ENCODE results near the gene CGRRF1.
A peak's percentile ranks its signal among the peaks of the same experiment; 100 is the strongest.

Gene CGRRF1

DNA sequence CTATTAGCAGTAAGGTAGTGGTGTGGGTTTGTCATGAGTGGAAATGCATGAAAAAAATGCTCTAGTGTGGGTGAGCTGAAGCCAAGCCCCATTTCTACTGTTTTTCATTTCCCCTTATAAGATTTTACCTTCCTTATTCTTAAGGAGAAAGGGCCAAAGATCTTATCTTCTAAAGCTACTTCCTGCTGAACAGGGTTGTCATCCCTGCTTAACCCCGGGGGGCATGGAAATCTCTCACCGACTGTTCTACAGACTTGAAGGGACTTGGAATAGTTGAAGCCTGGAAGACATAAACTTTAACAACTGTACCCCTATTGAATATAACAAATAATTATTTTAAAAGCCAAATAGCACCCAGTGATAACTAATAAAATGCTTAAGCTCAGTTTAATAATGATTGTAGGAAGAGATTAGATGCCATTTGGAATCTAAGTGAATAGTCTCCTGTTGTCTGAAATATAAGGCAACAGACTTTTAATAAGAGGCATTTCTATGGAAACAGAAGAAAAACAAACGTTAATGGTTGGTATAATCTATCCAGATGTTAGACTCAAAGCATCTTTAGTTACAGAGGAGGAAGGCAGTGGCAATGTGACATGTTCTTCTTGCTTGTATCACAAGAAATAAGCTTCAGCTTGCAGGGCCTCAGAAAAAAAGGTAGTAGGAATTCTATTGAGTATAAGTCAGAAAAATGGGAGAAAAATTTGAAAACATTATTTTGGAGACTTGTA is 19.1 kb upstream of the CGRRF1 start:
- no peak for DNase-seq

DNA sequence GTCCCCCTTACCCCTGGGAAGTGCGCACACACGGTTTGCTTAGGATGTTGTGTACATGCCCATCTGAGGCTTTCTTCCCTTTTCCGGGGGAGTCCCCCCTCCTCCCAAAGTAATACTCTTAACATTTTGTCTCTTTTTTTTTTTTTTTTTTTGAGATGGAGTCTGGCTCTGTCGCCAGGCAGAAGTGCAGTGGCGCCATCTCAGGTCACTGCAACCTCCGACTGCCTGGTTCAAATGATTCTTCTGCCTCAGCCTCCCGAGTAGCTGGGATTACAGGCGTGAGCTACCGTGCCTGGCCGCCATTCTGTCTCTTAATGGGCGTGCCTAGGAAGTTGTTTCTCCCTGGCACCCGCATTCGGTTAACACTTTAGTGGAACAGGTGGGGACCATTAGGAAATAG is 16.4 kb upstream of the CGRRF1 start:
- DNase-seq, result no peak

DNA sequence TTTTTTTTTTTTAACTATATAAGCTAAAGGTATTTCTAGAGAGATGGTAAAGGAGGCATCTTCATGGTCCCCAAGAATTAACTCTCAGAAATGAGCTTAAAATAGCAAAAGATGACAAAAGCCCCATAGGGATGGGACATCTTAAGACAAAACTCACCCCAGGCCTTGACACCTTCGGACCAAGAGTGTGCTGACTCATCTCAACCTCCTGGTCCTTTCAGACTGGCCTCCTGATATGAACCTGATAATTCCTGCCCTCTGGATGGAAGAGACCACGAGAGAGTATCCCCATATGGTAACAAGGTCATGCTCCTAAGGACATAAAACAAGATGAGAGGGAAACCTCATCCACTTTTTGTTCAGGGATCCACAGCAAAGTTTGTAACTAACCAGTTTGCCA is 12.5 kb upstream of the CGRRF1 start:
- no peak for DNase-seq

DNA sequence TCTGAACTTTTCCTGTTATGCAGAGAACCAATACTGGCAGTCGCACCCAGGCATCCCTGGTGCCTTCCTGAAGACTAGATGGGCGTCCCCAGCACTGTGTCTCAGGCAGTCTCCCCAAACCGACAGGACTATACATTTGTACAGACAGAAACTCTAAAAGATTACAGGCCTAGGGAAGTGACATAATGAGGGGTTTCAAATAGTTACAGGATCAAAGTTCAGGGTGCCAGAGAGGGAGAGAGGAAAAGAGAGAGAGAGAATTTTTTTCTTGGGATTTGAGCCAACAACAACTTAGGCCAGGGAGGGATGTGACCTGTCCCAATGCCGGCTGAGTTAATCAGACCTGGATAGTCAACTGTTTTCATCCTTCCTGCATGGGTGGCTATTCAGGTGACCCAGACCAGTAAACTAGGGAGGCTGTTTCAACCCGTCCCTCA is 11.6 kb upstream of the CGRRF1 start:
- no peak for DNase-seq

DNA sequence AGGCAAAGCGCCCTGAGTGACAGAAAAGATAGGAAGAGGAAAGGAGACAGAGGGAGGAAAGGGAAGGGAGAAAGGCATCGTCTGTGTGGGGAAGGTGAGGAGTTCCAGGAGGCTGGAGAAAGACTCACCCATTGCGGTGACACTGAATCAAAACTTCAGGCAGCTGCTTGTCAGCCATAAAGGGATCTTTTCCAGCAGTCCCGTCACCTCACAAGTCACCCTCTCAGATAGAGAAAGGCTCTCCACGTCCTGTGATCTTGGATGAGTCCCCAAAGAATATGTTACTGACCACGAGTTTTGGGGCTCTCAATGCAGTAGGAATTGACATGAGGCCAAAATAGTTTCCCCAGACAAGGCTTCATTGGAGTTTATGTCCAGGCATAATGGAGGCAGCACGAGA is 11.1 kb upstream of the CGRRF1 start:
- no peak for DNase-seq

DNA sequence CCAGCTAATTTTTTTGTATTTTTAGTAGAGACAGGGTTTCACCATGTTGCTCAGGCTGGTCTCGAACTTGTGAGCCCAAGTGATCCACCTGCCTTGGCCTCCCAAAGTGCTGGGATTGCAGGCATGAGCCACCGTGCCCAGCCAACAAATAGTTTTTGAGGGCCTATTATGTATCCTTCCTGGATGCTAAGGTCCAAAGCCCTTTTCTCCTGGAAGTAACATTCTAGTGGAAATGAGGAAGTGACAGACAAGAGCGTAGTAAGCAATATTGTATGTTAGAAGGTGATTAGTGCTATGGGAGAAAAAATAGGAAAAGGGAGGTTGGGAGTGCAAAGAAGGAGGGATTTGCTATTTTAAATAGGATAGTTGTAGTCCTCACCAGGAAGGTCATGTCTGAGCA is 9.0 kb upstream of the CGRRF1 start:
- DNase-seq, result no peak

DNA sequence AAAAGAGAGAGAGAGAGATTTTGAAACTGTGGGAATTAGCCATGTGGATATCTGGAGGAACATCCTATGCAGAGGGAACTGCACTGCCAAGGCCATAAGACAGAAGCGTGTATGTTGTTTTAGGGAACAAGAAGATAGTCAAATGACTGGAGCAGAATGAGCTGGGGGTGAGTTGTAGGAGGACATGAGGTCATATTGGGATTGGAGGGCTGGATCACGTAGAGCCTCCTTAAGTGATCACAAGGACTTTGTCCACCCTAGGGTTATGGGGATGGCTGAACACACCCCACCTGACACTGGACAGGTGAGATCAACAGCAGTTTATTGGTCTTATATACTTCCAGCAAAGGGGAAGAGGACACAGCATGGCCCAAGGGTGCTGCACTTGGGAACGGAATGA is 8.2 kb upstream of the CGRRF1 start:
- DNase-seq, result no peak

DNA sequence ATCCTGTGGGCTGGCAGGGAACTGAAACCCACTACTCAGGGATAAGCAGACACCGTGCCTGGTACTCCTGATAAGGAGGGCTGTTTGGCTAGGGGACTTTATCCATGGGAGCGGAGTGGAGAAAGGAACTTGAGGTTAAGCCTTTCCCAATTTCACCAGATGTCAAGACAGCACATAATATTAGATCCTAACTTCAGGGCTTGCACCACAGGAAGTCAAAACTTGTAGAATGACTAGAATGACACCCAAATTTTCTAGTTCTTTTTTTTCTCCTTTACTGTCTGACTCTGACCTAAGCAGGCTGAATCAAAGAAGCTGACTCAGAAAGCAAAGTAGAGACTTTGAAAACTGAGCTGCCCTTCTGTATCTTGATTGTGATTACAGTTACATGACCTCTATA is 7.1 kb upstream of the CGRRF1 start:
- no peak for DNase-seq

DNA sequence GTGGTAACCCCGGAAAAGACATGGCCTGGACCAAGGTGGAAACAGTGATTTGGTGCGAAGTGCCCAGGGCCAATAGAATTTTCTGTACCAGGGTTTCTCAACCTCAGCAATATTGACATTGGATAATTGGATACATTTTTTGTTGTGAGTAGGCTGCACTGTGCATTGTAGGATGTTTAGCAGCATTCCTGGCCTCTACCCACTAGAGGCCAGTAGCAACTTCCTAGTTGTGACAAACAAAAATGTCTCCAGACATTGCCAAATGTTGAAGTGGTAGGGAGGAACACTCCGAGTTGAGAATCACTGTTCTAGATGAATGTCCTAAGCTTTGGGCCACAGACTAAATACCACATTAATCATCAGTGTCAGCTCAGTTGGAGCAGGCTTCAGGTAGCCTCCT is 6.2 kb upstream of the CGRRF1 start:
- DNase-seq, result no peak

DNA sequence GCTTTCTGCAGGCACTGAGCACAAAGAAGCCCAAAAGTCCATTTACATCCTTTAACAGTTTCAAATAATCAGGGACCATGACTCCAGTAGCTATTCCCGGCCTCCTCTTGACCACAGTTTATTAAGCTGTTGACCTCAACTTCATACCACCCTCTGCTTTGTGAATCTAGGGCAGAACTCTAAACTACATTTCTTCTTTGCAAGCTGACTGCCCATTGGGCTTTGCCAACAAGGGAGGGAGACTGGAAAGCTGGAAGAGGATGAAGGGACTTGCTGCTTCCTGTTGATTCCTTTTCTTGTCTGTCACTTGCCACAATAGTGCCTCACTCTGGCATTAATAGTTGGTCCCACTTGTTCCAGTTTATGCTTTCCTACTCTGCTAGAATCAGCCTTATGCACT is 2.7 kb downstream of the CGRRF1 start:
- no peak for DNase-seq

DNA sequence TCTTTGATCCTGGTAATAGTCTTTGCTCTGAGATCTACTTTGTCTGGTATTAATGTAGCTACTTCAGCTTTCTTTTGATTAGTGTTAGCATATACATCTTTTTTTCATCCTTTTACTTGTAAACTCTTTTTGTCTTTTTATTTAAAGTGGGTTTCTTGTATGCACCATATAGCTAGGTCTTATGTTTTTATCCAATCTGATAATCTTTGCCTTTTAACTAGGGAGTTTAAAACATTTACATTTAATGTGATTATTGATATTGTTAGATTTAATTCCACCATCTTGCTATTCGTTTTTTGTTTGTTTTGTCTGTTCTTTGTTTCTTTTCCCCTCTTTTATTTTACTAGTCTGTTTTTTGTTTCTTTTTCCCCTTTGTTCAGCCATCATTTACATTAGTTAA is 6.0 kb downstream of the CGRRF1 start:
- DNase-seq, result no peak

DNA sequence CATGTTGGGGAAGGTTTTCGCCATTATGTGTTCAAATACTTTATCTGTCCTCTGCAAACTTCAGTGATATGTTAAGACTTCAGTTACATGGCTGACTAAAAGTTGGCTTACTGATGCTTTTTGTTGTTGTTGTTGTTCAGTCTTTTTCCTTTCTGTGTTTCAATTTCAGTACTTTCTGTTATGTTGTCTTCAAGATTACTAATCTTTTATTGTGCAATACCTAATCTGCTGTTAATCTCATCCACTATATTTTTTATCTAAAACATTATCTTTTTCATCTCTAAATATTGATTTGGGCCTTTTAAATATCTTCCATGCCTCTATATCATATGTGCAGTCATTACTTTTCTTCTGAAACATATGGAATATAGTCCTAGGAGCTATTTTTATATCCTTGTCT is 7.0 kb downstream of the CGRRF1 start:
- DNase-seq, result no peak

DNA sequence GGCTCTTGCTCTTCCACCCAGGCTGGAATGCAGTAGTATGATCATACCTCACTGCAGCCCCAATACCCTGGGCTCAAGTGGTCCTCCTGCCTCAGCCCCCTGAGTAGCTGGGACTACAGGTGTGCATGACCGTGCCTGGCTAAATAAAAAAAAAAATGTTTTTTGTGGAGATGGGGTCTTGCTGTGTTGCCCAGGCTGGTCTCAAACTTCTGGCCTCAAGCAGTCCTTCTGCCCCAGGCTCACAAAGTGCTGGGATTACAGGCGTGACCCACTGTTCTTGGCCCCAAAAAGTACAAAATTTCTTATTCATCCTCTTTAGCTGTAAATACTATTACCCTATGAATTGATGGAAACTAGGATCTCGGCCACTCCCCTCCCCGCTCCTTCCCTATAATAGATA is 14.7 kb downstream of the CGRRF1 start:
- DNase-seq, result no peak

DNA sequence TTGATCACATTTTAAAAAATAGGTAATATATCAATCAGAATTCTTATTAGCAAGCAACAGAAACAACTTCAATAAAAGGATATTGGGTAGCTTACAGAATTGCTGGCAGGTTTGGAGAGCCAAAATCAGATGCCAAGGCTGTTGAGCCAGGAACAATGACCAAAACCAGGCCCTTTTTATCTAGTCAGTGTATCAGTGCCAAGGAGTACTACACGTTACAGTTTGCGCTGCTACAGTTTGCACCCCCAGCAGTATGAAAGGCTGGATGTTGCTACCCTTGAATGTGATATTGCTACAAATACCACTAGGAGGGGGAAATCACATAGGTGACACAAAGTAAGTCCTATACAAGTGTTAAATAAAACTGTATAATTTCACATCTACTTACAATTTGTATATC is 19.3 kb downstream of the CGRRF1 start:
- no peak for DNase-seq

DNA sequence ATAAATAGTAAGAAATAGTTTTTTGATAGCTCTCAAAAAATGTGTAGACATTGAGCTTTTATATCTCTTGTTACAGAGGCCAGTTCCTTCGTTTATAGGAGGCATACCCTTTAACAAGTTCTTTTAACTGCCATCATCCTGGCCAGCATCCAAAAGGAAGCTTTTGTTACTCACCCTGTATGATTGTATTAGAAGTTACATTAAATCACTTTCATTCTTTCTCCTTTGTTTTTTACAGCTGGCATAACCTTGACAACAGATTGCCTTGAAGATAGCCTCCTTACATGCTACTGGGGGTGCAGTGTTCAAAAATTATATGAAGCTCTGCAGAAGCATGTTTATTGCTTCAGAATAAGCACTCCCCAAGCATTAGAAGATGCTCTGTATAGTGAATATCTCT is 20.1 kb downstream of the CGRRF1 start:
- DNase-seq, result no peak

DNA sequence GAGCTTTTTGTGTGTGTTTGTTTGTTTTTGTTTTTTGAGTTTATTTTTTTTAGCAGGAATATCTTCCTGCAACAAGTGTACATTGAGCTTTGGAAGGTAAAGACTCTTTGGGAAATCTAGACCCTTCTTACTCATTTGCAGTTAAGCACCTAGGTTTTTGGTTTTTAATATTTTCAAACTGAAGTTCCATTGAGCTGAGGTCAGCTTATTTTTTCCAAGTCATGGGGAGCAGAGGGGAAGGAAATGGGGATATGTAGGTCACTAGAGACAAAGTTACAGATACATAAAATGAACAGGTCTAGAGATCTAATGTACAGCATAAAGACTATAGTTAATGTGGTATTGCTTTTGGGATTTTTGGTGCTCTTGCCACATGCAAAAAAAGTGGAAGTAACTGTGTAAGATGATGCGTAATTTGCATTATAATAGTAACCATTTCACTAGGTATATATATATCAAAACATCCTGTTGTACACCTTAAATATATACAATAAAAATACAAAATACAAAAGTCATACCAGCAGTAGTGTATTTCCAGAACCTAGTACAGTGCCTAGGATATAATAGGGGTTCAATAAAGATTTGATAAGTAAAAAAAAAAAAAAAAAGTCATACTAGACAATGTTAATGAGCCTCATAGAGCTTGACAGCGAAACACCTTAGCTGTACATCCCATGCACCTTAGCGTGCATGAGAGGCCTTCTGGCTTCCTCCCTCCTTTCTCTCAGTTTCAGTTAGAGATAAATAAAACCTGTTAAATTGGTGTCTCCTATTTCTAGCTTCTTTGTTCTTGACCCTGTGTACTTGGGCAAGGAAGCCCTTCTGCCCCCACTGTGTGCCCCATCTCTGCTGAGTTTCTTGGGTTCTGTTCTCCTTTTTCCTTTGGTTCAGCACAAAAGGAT is 22.7 kb downstream of the CGRRF1 start:
- no peak for DNase-seq

DNA sequence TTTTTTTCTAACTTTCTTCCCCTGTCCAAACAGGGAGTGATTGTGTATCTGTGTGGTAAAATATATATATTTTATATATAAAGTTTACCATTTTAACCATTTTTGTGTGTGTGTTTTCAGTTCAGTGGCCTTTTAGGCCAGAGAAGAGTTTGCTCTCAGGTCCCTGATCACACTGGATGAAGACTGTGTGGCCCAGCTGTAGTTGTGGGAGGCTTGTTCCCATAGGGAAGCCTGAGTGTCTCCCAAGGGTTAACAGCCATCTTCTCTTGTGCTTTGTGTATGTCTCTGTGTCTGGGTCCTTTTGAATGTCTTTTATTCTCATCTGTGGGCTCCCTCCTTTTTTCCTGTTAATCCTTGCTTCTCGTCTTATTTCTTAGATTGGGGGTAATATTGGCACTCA is 23.4 kb downstream of the CGRRF1 start:
- no peak for DNase-seq

DNA sequence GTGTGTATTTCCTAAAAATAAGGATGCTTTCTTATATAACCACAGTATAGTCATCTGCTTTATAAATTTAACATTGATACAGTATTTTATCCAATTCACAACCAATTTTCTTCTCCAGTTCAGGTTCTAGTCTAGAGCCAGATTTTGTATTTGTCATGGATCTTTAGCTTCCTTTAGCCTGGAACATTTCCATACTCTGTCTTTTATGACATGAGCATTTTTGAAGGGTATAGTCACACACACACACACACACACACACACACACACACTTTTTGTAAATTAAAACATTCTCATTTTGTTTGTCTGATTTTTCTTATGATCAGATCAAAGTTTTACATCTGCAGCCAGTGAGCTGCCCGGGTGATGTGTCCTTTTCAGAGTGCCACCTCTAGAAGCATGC is 25.4 kb downstream of the CGRRF1 start:
- no peak for DNase-seq

DNA sequence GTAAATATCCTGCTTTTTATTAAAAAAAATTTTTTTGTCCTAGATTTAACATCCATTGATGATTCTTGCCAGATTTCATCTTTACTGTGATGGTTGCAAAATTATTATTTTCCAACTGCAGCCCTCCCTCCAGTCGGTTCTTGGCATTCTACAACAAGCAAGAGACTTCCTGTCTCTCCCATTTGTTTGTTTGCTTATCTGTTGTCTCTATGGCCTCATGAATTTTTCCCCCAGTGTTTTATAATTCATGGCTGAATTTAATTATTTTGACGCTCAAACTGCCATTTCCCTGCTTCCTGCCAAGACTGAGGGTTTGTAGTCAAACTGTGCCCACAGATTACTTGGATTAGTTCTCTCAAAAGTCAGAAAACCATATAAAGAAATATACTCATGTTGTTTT is 25.9 kb downstream of the CGRRF1 start:
- DNase-seq, result no peak

DNA sequence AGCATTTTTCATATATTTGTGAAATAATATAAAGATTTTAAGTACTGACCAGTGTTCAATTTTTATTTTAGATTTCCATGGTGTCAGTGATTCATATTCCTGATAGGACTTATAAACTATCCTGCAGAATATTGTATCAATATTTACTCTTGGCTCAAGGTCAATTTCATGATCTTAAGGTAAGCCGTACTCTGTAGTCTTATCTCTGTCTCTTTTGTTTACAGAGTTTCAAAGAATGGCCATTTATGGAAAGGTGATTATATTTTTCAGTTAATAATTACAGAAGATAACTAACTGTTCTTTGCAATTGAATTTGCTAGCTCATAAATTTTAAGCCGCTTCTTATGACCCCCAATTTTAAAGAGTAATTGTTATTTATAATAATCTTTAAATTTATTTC is 27.9 kb downstream of the CGRRF1 start:
- DNase-seq, result no peak

DNA sequence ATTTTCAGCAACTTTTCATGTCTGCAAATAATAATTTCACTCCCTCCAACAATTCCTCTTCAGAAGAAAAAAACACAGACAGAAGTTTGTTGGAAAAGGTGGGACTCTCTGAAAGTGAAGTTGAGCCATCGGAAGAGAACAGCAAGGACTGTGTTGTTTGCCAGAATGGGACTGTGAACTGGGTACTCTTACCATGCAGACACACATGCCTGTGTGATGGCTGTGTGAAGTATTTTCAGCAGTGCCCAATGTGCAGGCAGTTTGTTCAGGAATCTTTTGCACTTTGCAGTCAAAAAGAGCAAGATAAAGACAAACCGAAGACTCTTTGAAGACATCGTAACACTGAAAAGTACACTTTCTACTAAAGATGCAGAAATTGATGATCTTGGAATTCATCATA is 28.3 kb downstream of the CGRRF1 start:
- no peak for DNase-seq

DNA sequence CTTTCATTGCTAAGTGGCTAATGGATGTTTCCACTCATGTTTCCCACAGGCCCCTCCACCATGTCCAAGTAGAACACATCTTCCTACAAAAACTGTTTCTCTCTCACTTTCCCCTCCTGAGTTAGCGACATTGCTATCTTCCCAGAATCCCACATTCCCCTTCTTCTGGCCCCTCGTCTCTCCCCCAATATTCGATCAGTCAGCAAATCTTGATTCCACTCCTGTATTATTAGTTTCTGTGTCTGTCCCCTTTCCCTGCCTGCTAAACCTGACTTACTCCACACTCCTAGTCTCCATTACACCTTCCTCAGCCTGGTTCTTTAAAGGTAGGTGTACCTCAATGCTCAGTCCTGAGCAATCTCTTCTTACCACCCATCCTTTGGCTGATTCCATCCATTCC is 37.9 kb downstream of the CGRRF1 start:
- DNase-seq, result no peak

DNA sequence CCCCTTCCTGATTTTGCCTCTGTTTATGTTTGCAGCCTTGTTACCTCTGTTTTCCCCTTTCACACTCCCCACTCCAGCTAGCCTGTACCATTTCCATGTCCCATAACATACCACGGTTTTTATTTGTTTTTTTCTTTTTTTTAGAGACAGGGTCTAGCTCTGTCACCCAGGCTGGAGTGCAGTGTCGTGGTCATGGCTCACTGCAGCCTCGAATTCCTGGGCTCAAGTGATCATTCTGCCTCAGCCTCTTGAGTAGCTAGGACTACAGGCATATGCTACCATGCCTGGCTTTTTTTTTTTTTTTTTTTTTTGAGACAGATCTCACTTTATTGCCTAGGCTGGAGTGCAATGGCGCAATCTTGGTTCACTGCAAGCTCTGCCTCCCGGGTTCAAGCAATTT is 38.8 kb downstream of the CGRRF1 start:
- DNase-seq, result peak; percentile 47

DNA sequence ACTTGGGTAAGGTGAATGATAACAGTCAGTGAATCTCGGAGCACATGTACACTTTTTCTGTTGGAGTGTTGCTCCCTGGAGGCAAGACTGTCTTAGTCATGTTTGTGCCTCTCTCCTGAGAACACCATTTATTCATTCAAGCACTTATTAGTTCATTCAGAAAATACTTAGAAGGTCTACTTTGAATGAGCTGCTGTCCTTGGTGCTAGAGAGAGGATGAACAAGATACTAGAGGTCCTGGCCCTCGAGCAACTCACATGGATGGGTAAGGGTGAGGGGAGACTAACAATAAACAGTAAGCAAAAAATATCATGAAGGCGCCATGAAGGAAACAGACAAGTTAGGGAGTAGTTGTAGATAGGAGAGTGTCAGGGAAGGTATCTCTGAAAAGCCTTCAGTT is 40.2 kb downstream of the CGRRF1 start:
- no peak for DNase-seq

DNA sequence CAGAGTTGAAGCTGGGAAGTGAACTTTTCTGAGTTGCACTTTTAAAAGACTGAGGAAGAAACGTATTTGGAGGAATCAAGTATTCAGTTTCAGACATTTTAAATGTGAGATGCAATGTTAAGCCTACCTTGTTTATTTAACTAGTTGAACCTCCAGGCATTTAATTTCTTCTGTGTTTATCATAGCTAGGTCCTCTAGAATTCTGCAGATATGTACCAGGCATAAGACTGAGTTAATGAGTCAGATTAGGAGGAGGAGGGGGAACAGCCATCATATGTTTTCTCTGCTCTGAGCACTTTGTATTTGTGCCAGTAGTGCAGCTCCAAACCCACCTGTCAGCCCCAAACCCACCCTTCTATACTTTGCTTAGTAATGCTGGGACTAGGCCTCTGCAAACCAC is 40.8 kb downstream of the CGRRF1 start:
- no peak for DNase-seq

All from DMS79 (cell line).